A673 (cell line): ENCODE data around the gene IDH1.

Experiments used
- CTCF ChIP-seq: fragments of 300-800, 200-600 bp; sonication (generic); conservative IDR thresholded peaks from 2 replicates; pipeline ENCODE4 v1.5.1; 2017; ENCODE audit warnings: low read depth, mild to moderate bottlenecking, antibody characterized with exemption, low read length, moderate library complexity, mixed read lengths
- EZH2 ChIP-seq: fragments of 200-600 bp; sonication (generic); IDR thresholded peaks from 2 replicates; pipeline ENCODE4 v1.6.1; 2017; ENCODE audit warnings: borderline replicate concordance, low read depth, mild to moderate bottlenecking, mixed read lengths, antibody characterized with exemption, low read length; ENCODE audit not compliant: poor library complexity, severe bottlenecking

DNA sequence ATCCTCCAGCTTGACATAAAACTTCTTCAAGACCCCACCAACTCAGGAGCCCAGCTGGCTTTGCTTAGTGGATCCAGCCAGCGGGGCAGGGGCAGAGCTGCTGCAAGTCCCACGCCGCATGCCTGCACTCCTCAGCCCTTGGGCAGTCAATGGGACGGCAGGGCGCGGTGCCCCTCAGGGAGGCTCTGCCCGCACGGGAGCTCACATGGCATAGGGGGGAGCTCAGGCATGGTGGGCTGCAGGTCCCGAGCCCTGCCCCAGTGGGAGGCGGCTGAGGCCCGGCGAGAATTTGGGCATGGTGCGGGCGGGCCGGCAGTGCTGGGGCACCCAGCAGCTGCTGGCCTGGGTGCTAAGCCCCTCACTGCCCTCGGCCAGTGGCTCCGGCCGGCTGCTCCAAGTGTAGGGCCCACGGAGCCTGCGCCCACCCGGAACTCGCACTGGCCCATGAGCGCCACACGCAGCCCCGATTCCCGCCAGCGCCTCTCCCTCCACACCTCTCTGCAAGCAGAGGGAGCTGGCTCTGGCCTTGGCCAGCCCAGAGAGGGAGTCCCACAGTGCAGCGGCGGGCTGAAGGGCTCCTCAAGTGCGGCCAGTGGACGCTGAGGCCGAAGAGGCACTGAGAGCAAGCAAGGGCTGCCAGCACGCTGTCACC is 27.2 kb downstream of the IDH1 start:
- TF ChIP-seq CTCF: no peak
- no peak for TF ChIP-seq EZH2
